HEK293T (cell line): ENCODE measurements around the gene EPHB1.

Source experiments
- FOXA1 ChIP-seq: fragments of 450-650 bp; IDR thresholded peaks from 2 replicates; pipeline ENCODE4 v1.6.1; 2016; ENCODE audit warnings: mild to moderate bottlenecking
- L3MBTL2 ChIP-seq: fragments of 450-650 bp; conservative IDR thresholded peaks from 2 replicates; pipeline ENCODE4 v1.6.1; 2016; ENCODE audit warnings: mild to moderate bottlenecking
- SP1 ChIP-seq: fragments of 450-650 bp; IDR thresholded peaks from 2 replicates; pipeline ENCODE4 v1.6.1; 2017

DNA sequence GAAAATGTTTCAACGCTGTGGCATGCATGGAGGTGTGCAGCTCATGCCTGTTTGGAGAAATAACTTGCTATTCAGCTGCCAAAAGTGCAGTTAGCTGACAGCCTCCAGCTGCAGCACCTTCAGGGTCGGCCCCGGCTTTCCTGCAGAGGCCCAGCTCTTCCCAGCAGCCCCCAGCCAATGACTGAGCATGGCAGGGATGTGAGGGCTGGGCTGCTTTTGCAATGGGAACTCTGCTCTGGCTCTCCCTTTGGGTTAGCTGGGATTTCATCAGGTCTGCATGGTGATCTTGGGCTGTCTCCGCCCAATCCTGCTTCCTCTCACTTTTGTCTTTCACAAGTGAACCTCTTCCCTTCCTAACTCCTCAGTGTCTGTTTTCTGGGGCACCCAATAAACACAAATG, 396.6 kb downstream of the EPHB1 start:
- no peak for TF ChIP-seq L3MBTL2
- TF ChIP-seq SP1, result no peak
- TF ChIP-seq FOXA1, result no peak
